ENCODE measurements around the gene RPL15.

RPL15 gene

GRCh38 chr3:23920151-23920655, 3.3 kb downstream of the RPL15 start:
- TF ChIP-seq, protein P1, sequence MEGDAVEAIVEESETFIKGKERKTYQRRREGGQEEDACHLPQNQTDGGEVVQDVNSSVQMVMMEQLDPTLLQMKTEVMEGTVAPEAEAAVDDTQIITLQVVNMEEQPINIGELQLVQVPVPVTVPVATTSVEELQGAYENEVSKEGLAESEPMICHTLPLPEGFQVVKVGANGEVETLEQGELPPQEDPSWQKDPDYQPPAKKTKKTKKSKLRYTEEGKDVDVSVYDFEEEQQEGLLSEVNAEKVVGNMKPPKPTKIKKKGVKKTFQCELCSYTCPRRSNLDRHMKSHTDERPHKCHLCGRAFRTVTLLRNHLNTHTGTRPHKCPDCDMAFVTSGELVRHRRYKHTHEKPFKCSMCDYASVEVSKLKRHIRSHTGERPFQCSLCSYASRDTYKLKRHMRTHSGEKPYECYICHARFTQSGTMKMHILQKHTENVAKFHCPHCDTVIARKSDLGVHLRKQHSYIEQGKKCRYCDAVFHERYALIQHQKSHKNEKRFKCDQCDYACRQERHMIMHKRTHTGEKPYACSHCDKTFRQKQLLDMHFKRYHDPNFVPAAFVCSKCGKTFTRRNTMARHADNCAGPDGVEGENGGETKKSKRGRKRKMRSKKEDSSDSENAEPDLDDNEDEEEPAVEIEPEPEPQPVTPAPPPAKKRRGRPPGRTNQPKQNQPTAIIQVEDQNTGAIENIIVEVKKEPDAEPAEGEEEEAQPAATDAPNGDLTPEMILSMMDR (IDR thresholded peaks at IDR 0.05; ENCODE audit: insufficient read depth, low read depth, low read length, missing control alignments): no peak
- no peak overlapping the region for H3K4me3 ChIP-seq (ENCODE audit: low read depth, low read length)
- DNase-seq (ENCODE audit: low read depth): no peak

GRCh38 chr3:23921052-23921511, 4.2 kb downstream of the RPL15 start:
- TF ChIP-seq, protein P1 (IDR thresholded peaks at IDR 0.05; ENCODE audit: insufficient read depth, low read depth, low read length, missing control alignments): no peak
- no peak overlapping the region for H3K4me3 ChIP-seq (ENCODE audit: low read depth, low read length)
- DNase-seq (ENCODE audit: low read depth): no peak

GRCh38 chr3:23923786-23924185, 6.9 kb downstream of the RPL15 start:
- no peak for DNase-seq (ENCODE audit: low read depth)
- no peak overlapping the region for H3K4me3 ChIP-seq (ENCODE audit: low read depth, low read length)
- TF ChIP-seq, protein P1 (IDR thresholded peaks at IDR 0.05; ENCODE audit: insufficient read depth, low read depth, low read length, missing control alignments): no peak

- no peak overlapping the region for H3K4me3 ChIP-seq (ENCODE audit: low read depth, low read length)
- TF ChIP-seq, protein P1 (IDR thresholded peaks at IDR 0.05; ENCODE audit: insufficient read depth, low read depth, low read length, missing control alignments): no peak
- no peak for DNase-seq (ENCODE audit: low read depth)
These were observed 9.3 kb downstream of the RPL15 start for GRCh38 chr3:23926246-23926645.

- DNase-seq (ENCODE audit: low read depth): no peak
- TF ChIP-seq, protein P1 (IDR thresholded peaks at IDR 0.05; ENCODE audit: insufficient read depth, low read depth, low read length, missing control alignments): no peak
- no peak overlapping the region for H3K4me3 ChIP-seq (ENCODE audit: low read depth, low read length)
These were observed 9.8 kb downstream of the RPL15 start for GRCh38 chr3:23926736-23927135.

DNA sequence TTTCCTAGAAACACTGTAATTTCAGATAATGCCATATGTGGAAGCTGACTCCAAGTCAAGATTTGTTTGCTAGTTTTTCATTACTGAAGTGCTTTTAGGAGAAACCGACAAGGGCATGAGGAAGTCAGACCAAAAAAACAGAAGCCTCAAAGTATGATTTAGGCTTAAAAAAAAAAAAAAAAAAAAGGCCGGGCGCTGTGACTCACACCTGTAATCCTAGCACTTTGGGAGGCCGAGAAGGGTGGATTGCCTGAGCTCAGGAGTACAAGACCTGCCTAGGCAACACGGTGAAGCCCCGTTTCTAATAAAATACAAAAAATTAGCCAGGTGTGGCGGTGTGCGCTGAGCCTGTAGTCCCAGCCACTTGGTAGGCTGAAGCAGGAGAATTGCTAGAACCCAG, 11.6 kb downstream of the RPL15 start:
- TF ChIP-seq, protein P1 (IDR thresholded peaks at IDR 0.05; ENCODE audit: insufficient read depth, low read depth, low read length, missing control alignments): no peak
- DNase-seq (ENCODE audit: low read depth): no peak
- no peak overlapping the region for H3K4me3 ChIP-seq (ENCODE audit: low read depth, low read length)

DNA sequence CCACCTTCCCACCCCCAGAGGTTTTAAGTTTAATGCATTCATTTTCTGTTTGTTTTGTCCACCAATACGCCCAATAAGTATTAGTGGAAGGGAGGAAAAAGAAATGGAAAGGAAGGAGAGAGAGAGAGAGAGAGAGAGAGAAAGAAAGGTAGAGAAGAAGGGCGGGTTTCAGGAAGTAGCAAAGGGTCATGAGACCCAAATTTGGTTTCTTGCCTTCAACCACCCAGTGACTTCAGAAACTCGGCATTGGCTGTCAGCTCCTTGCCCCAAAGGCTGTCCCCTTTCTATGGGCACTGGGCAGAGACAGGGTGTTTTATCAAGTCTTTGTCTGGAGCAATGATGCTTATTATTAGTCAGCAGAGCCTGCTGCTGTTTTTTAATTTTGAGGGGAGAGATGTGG, 14.7 kb downstream of the RPL15 start:
- DNase-seq (ENCODE audit: low read depth): no peak
- TF ChIP-seq, protein P1 (IDR thresholded peaks at IDR 0.05; ENCODE audit: insufficient read depth, low read depth, low read length, missing control alignments): no peak

More for the DNA sequence above, 14.7 kb downstream of the RPL15 start:
- no peak overlapping the region for H3K4me3 ChIP-seq (ENCODE audit: low read depth, low read length)
